ENCODE measurements around the gene VTI1A. TPM values are rescaled to one million over a fixed set of nuclear protein-coding genes. Genes with fewer than 3 reads are reported as not detected.

The VTI1A gene
- total RNA-seq, 1 experiment from 2014 or later = 22.0 TPM

GRCh38 chr10:112783351-112784021 is 336.5 kb downstream of the VTI1A start:
- H3K23me2 ChIP-seq (ENCODE audit: insufficient read length, low read depth, low read length, poor library complexity, severe bottlenecking) = no peaks in the 10 kb centered on the region
- Mint-ChIP-seq H3K27ac (no peak overlapping the region), H3K36me3 (ENCODE audit: insufficient read depth in 1 of 3, low read depth in 3 of 3) (peaks cover 0 to 3% (median 1%) of the 10 kb centered on the region in 3 experiments; a peak in 2 of 7 replicates), H3K27me3 (ENCODE audit: low read depth) (no peaks in the 10 kb centered on the region), H3K9me3 (no peaks in the 10 kb centered on the region), H3K4me3 (no peak overlapping the region), H3K4me1 (peaks cover 0 to 9% of the 10 kb centered on the region in 2 experiments; a peak in 3 of 4 replicates)
- H3K79me2 ChIP-seq (ENCODE audit: insufficient read depth, low read length) = no peaks in the 10 kb centered on the region
- no peak overlapping the region for H4K5ac ChIP-seq (ENCODE audit: insufficient read length, low read depth, low read length)
- no peak overlapping the region for H3K4ac ChIP-seq (ENCODE audit: low read depth, low read length)
- no peak overlapping the region for H4K91ac ChIP-seq (ENCODE audit: insufficient read length, low read depth, low read length)
- no peak overlapping the region for H2BK15ac ChIP-seq (ENCODE audit: low read depth, low read length)
- WGBS (ENCODE audit: extremely low coverage, insufficient read length, low lambda C conversion rate) = no CpG with 5 or more reads among the region's 14 CpGs
- DNase-seq = no peak
- H3K18ac ChIP-seq (ENCODE audit: insufficient read length, low read depth, low read length) = no peak overlapping the region
- H3K9me3 ChIP-seq (ENCODE audit: control insufficient read depth, low read depth, low read length) = no peaks in the 10 kb centered on the region
- no peak overlapping the region for H3K14ac ChIP-seq (ENCODE audit: insufficient read depth, low read length)
- no peak overlapping the region for H3K27ac ChIP-seq (ENCODE audit: insufficient read length, low read depth, low read length)
- H2BK12ac ChIP-seq (ENCODE audit: insufficient read length, low read depth, low read length) = no peak overlapping the region
- no peak overlapping the region for H2BK20ac ChIP-seq (ENCODE audit: low read depth, low read length, poor library complexity, severe bottlenecking)
- no peak overlapping the region for H3K23ac ChIP-seq (ENCODE audit: insufficient read length, low read depth, low read length)
- no peak overlapping the region for H3K4me2 ChIP-seq (ENCODE audit: insufficient read depth, insufficient read length, low read length)
- no peak overlapping the region for H2BK5ac ChIP-seq (ENCODE audit: insufficient read length, low read length)
- no peak overlapping the region for H3K56ac ChIP-seq (ENCODE audit: insufficient read length, low read depth, low read length)
- no peaks in the 10 kb centered on the region for H3K79me1 ChIP-seq (ENCODE audit: insufficient read depth, low read depth, low read length, poor library complexity, severe bottlenecking)
- no peak overlapping the region for H2AFZ ChIP-seq (ENCODE audit: low read length)
- H3T11ph ChIP-seq (ENCODE audit: low read length) = no peak overlapping the region
- H3K27me3 ChIP-seq (ENCODE audit: insufficient read depth, low read length) = no peaks in the 10 kb centered on the region
- H4K20me1 ChIP-seq (ENCODE audit: control insufficient read depth, insufficient read depth, insufficient read length) = no peaks in the 10 kb centered on the region
- TF ChIP-seq CTCF (conservative IDR thresholded peaks at IDR 0.05) = no peak
- no peak overlapping the region for H4K8ac ChIP-seq (replicated peaks; ENCODE audit: insufficient read length, low read depth, low read length)
- H2BK120ac ChIP-seq (ENCODE audit: low read depth, low read length, poor library complexity, severe bottlenecking) = no peak overlapping the region
- H3K9ac ChIP-seq (ENCODE audit: extremely low read depth, insufficient read length, low read length) = no peak overlapping the region
- H3K4me1 ChIP-seq (ENCODE audit: insufficient read depth, low read length) = no peaks in the 10 kb centered on the region
- no peak overlapping the region for H2AK5ac ChIP-seq (ENCODE audit: insufficient read length, low read length)

Data from H9 (cell line).